Measurements from ENCODE around the gene SYTL2. TPM values are rescaled to one million over a fixed set of nuclear protein-coding genes. Genes with fewer than 3 reads are reported as not detected.

The SYTL2 gene
- total RNA-seq, 1 donor: 19.9 TPM

DNA sequence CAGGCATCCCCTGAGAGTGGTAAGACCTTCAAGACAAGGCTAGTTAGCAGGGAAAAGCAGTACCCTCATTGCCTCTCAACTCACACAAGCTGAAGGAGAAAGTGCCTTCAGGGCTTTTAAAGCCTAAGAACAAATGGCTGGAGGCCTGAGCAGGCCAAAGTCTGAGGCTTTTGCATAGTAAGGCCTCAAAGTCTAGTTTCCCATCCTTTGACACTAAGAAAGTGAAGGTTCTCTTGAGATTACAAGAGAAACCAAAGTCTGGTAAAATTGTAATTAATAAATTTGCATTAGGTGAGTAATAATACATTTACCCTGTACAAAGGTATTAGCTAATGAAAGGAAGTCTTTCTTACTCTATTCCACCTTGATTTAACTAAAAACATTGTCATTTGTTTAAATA is 78.0 kb downstream of the SYTL2 start:
- TF ChIP-seq, protein P1, sequence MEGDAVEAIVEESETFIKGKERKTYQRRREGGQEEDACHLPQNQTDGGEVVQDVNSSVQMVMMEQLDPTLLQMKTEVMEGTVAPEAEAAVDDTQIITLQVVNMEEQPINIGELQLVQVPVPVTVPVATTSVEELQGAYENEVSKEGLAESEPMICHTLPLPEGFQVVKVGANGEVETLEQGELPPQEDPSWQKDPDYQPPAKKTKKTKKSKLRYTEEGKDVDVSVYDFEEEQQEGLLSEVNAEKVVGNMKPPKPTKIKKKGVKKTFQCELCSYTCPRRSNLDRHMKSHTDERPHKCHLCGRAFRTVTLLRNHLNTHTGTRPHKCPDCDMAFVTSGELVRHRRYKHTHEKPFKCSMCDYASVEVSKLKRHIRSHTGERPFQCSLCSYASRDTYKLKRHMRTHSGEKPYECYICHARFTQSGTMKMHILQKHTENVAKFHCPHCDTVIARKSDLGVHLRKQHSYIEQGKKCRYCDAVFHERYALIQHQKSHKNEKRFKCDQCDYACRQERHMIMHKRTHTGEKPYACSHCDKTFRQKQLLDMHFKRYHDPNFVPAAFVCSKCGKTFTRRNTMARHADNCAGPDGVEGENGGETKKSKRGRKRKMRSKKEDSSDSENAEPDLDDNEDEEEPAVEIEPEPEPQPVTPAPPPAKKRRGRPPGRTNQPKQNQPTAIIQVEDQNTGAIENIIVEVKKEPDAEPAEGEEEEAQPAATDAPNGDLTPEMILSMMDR (IDR thresholded peaks at IDR 0.05; ENCODE audit: extremely low read depth, low read depth, low read length): no peak
- no peak for DNase-seq (ENCODE audit: insufficient read length, low spot score, missing footprints)
- Histone ChIP-seq H3K36me3 (ENCODE audit: insufficient read depth, low read length) (no peaks in the 10 kb centered on the region), H3K4me3 (ENCODE audit: insufficient read depth, low read length) (no peak overlapping the region), H2AFZ (ENCODE audit: low read length) (no peak overlapping the region), H3K79me2 (ENCODE audit: insufficient read depth, low read length) (no peaks in the 10 kb centered on the region), H3K27me3 (ENCODE audit: insufficient read depth, low read length) (no peaks in the 10 kb centered on the region), H3K27ac (ENCODE audit: low read depth, low read length) (no peak overlapping the region), H4K20me1 (ENCODE audit: insufficient read depth, low read length) (no peaks in the 10 kb centered on the region), H3K4me2 (ENCODE audit: insufficient read depth, low read length) (no peak overlapping the region), H3K4me1 (ENCODE audit: insufficient read depth, low read length) (no peaks in the 10 kb centered on the region), H3K9me3 (ENCODE audit: low read depth, low read length) (no peaks in the 10 kb centered on the region)

DNA sequence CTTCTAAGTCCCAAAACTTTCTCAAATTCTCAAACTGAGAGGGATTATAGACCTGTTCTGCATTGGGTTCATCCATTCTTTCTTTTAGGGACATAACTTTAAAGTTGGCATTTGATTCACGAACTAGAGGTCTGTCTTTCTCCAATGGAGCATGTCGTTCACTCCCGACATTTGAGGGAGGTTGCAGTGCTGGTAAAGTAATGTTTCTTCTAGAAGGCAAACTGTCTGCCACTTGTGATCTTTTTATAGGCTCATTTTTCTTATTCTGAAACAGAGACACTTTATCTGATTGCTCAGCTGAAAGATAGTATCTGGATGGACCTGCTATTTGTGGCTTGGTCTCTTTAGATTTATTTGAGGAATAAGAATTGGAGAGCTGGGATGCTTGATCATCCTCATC is 84.6 kb downstream of the SYTL2 start:
- TF ChIP-seq, protein P1 (IDR thresholded peaks at IDR 0.05; ENCODE audit: extremely low read depth, low read depth, low read length): no peak
- Histone ChIP-seq H3K36me3 (ENCODE audit: insufficient read depth, low read length) (no peaks in the 10 kb centered on the region), H3K4me3 (ENCODE audit: insufficient read depth, low read length) (no peak overlapping the region), H3K9me3 (ENCODE audit: low read depth, low read length) (no peaks in the 10 kb centered on the region), H2AFZ (ENCODE audit: low read length) (no peak overlapping the region), H3K4me2 (ENCODE audit: insufficient read depth, low read length) (no peak overlapping the region), H3K79me2 (ENCODE audit: insufficient read depth, low read length) (no peaks in the 10 kb centered on the region), H4K20me1 (ENCODE audit: insufficient read depth, low read length) (no peaks in the 10 kb centered on the region), H3K27ac (ENCODE audit: low read depth, low read length) (no peak overlapping the region), H3K27me3 (ENCODE audit: insufficient read depth, low read length) (no peaks in the 10 kb centered on the region), H3K4me1 (ENCODE audit: insufficient read depth, low read length) (peaks cover 12% of the 10 kb centered on the region)
- DNase-seq (ENCODE audit: insufficient read length, low spot score, missing footprints): no peak

DNA sequence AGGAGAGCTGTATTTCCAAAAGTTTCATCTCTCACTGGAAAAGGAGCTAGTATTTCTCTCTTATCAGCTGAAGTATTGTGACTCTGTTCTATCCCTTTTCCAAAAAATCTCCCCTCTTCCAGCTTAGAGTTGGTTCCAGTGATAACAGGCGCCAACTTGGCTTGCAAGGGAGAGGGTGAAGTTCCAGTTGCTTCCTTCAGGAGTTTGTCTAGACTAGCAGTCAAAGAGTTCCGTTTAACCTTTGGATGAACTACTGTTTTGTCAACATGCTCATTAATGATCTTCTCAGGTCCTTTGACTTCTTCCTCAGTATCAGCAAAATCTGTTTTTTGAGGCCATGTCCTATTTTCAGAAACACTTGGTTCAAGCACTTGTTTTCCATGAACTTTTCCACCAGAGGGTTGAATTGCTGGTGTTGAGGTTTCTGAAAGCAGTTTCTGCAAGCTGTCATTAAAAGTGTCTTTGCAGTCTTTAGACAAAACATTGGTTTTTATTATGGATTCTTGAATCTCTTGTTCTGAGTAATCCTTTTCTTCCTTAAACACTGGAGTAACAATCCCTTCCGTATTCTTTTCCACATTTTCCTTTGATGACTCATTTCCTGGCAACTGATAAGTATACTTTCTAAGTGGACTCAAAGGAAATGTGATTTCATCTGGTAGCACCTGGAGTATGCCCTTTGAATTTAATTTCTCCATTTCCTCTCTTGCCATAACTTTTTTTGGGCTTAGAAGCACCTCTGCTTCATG is 85.3 kb downstream of the SYTL2 start:
- peak; percentile 86 for DNase-seq (ENCODE audit: insufficient read length, low spot score, missing footprints)
- Histone ChIP-seq H3K4me1 (ENCODE audit: insufficient read depth, low read length) (peaks cover 12% of the 10 kb centered on the region), H3K4me2 (ENCODE audit: insufficient read depth, low read length) (peak overlapping the region; percentile 4), H3K36me3 (ENCODE audit: insufficient read depth, low read length) (no peaks in the 10 kb centered on the region), H2AFZ (ENCODE audit: low read length) (no peak overlapping the region), H3K9me3 (ENCODE audit: low read depth, low read length) (no peaks in the 10 kb centered on the region), H3K27me3 (ENCODE audit: insufficient read depth, low read length) (no peaks in the 10 kb centered on the region), H4K20me1 (ENCODE audit: insufficient read depth, low read length) (no peaks in the 10 kb centered on the region), H3K79me2 (ENCODE audit: insufficient read depth, low read length) (no peaks in the 10 kb centered on the region), H3K4me3 (ENCODE audit: insufficient read depth, low read length) (no peak overlapping the region), H3K27ac (ENCODE audit: low read depth, low read length) (no peak overlapping the region)
- TF ChIP-seq, protein P1 (IDR thresholded peaks at IDR 0.05; ENCODE audit: extremely low read depth, low read depth, low read length): no peak

DNA sequence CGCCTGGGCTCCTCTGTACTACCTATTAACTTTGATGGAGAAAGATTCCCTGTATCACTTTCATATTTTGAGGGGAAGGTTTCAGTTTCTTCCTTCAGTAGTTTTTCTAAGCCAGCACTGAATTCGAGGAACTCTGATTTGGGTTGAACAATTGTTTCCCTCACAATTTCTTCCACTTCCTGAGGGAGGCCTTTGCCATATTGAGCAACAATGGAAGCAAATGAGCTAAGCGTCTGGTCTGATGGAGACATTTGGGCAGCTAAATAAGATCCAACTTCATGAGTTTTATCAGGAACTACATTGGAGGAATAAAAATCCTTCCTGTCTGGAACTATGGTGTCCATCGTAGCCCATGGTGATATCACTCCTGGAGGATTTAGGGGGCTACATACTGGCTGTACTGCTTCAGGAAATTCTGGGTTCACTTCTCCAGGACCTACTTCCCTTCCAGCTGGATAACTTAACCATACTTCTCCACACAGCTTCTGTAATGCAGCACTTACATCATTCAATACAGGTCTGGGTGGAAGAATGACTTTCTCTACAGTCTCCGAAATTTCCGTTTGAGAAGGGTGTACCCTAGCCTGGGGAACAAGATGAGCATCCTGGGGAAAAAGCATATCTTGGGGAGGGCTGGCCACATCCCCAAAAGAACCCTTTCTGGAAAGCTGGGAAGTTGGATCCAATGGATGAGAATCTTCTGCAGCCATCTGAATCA is 86.0 kb downstream of the SYTL2 start:
- H3K9me3 ChIP-seq (ENCODE audit: low read depth, low read length): no peaks in the 10 kb centered on the region
- H3K27me3 ChIP-seq (ENCODE audit: insufficient read depth, low read length): no peaks in the 10 kb centered on the region
- H3K79me2 ChIP-seq (ENCODE audit: insufficient read depth, low read length): no peaks in the 10 kb centered on the region
- H4K20me1 ChIP-seq (ENCODE audit: insufficient read depth, low read length): no peaks in the 10 kb centered on the region
- H2AFZ ChIP-seq (ENCODE audit: low read length): no peak overlapping the region
- no peak overlapping the region for H3K4me3 ChIP-seq (ENCODE audit: insufficient read depth, low read length)
- TF ChIP-seq, protein P1 (IDR thresholded peaks at IDR 0.05; ENCODE audit: extremely low read depth, low read depth, low read length): no peak
- H3K27ac ChIP-seq (ENCODE audit: low read depth, low read length): no peak overlapping the region
- DNase-seq (ENCODE audit: insufficient read length, low spot score, missing footprints): no peak
- peaks cover 14% of the 10 kb centered on the region for H3K4me1 ChIP-seq (ENCODE audit: insufficient read depth, low read length)
- no peak overlapping the region for H3K4me2 ChIP-seq (ENCODE audit: insufficient read depth, low read length)
- H3K36me3 ChIP-seq (ENCODE audit: insufficient read depth, low read length): no peaks in the 10 kb centered on the region
